Activated naive CD8-positive, alpha-beta T cell treated with anti-CD3 and anti-CD28 coated beads for 36 hours (primary cell): ENCODE data around the gene SMIM23. TPM values are rescaled to one million over a fixed set of nuclear protein-coding genes. Genes with fewer than 3 reads are reported as not detected.
"Not testable (repeated sequence)": the region's sequence is repeated elsewhere in the genome, so short reads cannot be mapped to it uniquely, and the experiment has no call there.

ENCODE experiments used
- DNase-seq: peaks from one replicate; pipeline ENCODE4 v3.0.0; 2021
- H3K27ac Mint-ChIP-seq: one replicate; pipeline ENCODE4 v1.8.0; 2022; ENCODE audit warnings: mild to moderate bottlenecking, moderate library complexity, mixed read lengths
- H3K27me3 Mint-ChIP-seq: one replicate; pipeline ENCODE4 v1.8.0; 2022; ENCODE audit warnings: mild to moderate bottlenecking, mixed read lengths
- H3K36me3 Mint-ChIP-seq: one replicate; pipeline ENCODE4 v1.8.0; 2021; ENCODE audit warnings: mild to moderate bottlenecking, mixed read lengths
- H3K4me1 Mint-ChIP-seq: one replicate; pipeline ENCODE4 v1.8.0; 2021; ENCODE audit warnings: mixed read lengths
- H3K4me3 Mint-ChIP-seq: one replicate; pipeline ENCODE4 v1.8.0; 2022; ENCODE audit warnings: mild to moderate bottlenecking, moderate library complexity, mixed read lengths
- H3K9me3 Mint-ChIP-seq: one replicate; pipeline ENCODE4 v1.8.0; 2022; ENCODE audit warnings: mixed read lengths
- total RNA-seq, 2 experiments: library from RNA; stranded (reverse); gene quantifications; one replicate each; pipeline ENCODE4 v1.2.3, GENCODE V29; 2021

Gene SMIM23
- total RNA-seq, 2 experiments from 2014 or later = not detected

GRCh38 chr5:171759777-171760176 is 25.8 kb upstream of the SMIM23 start:
- Mint-ChIP-seq H3K27me3 (peaks cover 5% of the 10 kb centered on the region), H3K9me3 (peaks cover 4% of the 10 kb centered on the region)

GRCh38 chr5:171762021-171762608 is 23.5 kb upstream of the SMIM23 start:
- no peak overlapping the region for H3K27ac Mint-ChIP-seq
- no peaks in the 10 kb centered on the region for H3K4me1 Mint-ChIP-seq

More at GRCh38 chr5:171759777-171760176, 25.8 kb upstream of the SMIM23 start:
- no peak for DNase-seq
- H3K36me3 Mint-ChIP-seq = no peaks in the 10 kb centered on the region
- H3K4me1 Mint-ChIP-seq = no peaks in the 10 kb centered on the region
- no peak overlapping the region for H3K27ac Mint-ChIP-seq
- H3K4me3 Mint-ChIP-seq = no peak overlapping the region

GRCh38 chr5:171762903-171763302 is 22.7 kb upstream of the SMIM23 start:
- Mint-ChIP-seq H3K36me3 (no peaks in the 10 kb centered on the region), H3K4me1 (no peaks in the 10 kb centered on the region), H3K9me3 (peaks cover 12% of the 10 kb centered on the region), H3K4me3 (no peak overlapping the region), H3K27me3 (peaks cover 9% of the 10 kb centered on the region), H3K27ac (no peak overlapping the region)
- no peak for DNase-seq

More at GRCh38 chr5:171762021-171762608, 23.5 kb upstream of the SMIM23 start:
- H3K27me3 Mint-ChIP-seq = peaks cover 9% of the 10 kb centered on the region
- H3K9me3 Mint-ChIP-seq = peaks cover 6% of the 10 kb centered on the region
- H3K4me3 Mint-ChIP-seq = no peak overlapping the region
- no peak for DNase-seq
- no peaks in the 10 kb centered on the region for H3K36me3 Mint-ChIP-seq

GRCh38 chr5:171764265-171764664 is 21.4 kb upstream of the SMIM23 start:
- H3K27ac Mint-ChIP-seq = no peak overlapping the region
- H3K36me3 Mint-ChIP-seq = no peaks in the 10 kb centered on the region
- DNase-seq = no peak
- H3K4me1 Mint-ChIP-seq = no peaks in the 10 kb centered on the region
- H3K4me3 Mint-ChIP-seq = no peak overlapping the region
- peaks cover 12% of the 10 kb centered on the region for H3K9me3 Mint-ChIP-seq
- peaks cover 9% of the 10 kb centered on the region for H3K27me3 Mint-ChIP-seq

- Mint-ChIP-seq H3K27me3 (peaks cover 13% of the 10 kb centered on the region), H3K4me3 (no peak overlapping the region), H3K36me3 (no peaks in the 10 kb centered on the region), H3K27ac (no peak overlapping the region), H3K4me1 (no peaks in the 10 kb centered on the region), H3K9me3 (peaks cover 8% of the 10 kb centered on the region)
- DNase-seq = no peak
Observed at GRCh38 chr5:171766875-171767274, 18.7 kb upstream of the SMIM23 start.

GRCh38 chr5:171770153-171770552 is 15.5 kb upstream of the SMIM23 start:
- peaks cover 4% of the 10 kb centered on the region for H3K27me3 Mint-ChIP-seq
- H3K4me3 Mint-ChIP-seq = no peak overlapping the region
- no peak overlapping the region for H3K27ac Mint-ChIP-seq
- DNase-seq = no peak
- H3K9me3 Mint-ChIP-seq = peaks cover 8% of the 10 kb centered on the region
- no peaks in the 10 kb centered on the region for H3K4me1 Mint-ChIP-seq
- no peaks in the 10 kb centered on the region for H3K36me3 Mint-ChIP-seq

GRCh38 chr5:171771856-171772255 is 13.8 kb upstream of the SMIM23 start:
- H3K4me3 Mint-ChIP-seq = no peak overlapping the region
- no peak overlapping the region for H3K27ac Mint-ChIP-seq
- H3K27me3 Mint-ChIP-seq = peaks cover 4% of the 10 kb centered on the region
- DNase-seq = no peak
- no peaks in the 10 kb centered on the region for H3K4me1 Mint-ChIP-seq
- peaks cover 8% of the 10 kb centered on the region for H3K9me3 Mint-ChIP-seq
- H3K36me3 Mint-ChIP-seq = no peaks in the 10 kb centered on the region

- Mint-ChIP-seq H3K4me1 (no peaks in the 10 kb centered on the region), H3K4me3 (no peak overlapping the region), H3K27ac (no peak overlapping the region), H3K27me3 (peaks cover 4% of the 10 kb centered on the region), H3K36me3 (no peaks in the 10 kb centered on the region), H3K9me3 (no peaks in the 10 kb centered on the region)
- no peak for DNase-seq
Observed at GRCh38 chr5:171773106-171773505, 12.5 kb upstream of the SMIM23 start.

GRCh38 chr5:171774418-171774817 is 11.2 kb upstream of the SMIM23 start:
- Mint-ChIP-seq H3K27ac (no peak overlapping the region), H3K27me3 (peaks cover 11% of the 10 kb centered on the region), H3K9me3 (no peaks in the 10 kb centered on the region), H3K4me1 (no peaks in the 10 kb centered on the region), H3K36me3 (no peaks in the 10 kb centered on the region), H3K4me3 (no peak overlapping the region)
- DNase-seq = no peak

GRCh38 chr5:171776213-171776612 is 9.4 kb upstream of the SMIM23 start:
- Mint-ChIP-seq H3K36me3 (no peaks in the 10 kb centered on the region), H3K27ac (no peak overlapping the region), H3K27me3 (peaks cover 15% of the 10 kb centered on the region), H3K4me1 (no peaks in the 10 kb centered on the region), H3K9me3 (no peaks in the 10 kb centered on the region), H3K4me3 (no peak overlapping the region)
- no peak for DNase-seq

GRCh38 chr5:171776770-171777759 is 8.6 kb upstream of the SMIM23 start:
- Mint-ChIP-seq H3K9me3 (no peaks in the 10 kb centered on the region), H3K4me3 (no peak overlapping the region), H3K4me1 (no peaks in the 10 kb centered on the region)

GRCh38 chr5:171781744-171782143 is 3.9 kb upstream of the SMIM23 start:
- H3K36me3 Mint-ChIP-seq, H3K4me3 Mint-ChIP-seq, DNase-seq, H3K4me1 Mint-ChIP-seq, H3K27ac Mint-ChIP-seq, H3K9me3 Mint-ChIP-seq: not testable (repeated sequence)
- H3K27me3 Mint-ChIP-seq = peaks cover 29% of the 10 kb centered on the region

More at GRCh38 chr5:171776770-171777759, 8.6 kb upstream of the SMIM23 start:
- no peak for DNase-seq
- Mint-ChIP-seq H3K27me3 (peaks cover 15% of the 10 kb centered on the region), H3K27ac (no peak overlapping the region), H3K36me3 (no peaks in the 10 kb centered on the region)

GRCh38 chr5:171782332-171782966 is 3.2 kb upstream of the SMIM23 start:
- no peak overlapping the region for H3K27ac Mint-ChIP-seq
- peaks cover 29% of the 10 kb centered on the region for H3K27me3 Mint-ChIP-seq

GRCh38 chr5:171783051-171783450 is 2.6 kb upstream of the SMIM23 start:
- Mint-ChIP-seq H3K36me3 (no peaks in the 10 kb centered on the region), H3K9me3 (no peaks in the 10 kb centered on the region), H3K4me3 (no peak overlapping the region), H3K27me3 (peaks cover 29% of the 10 kb centered on the region), H3K27ac (no peak overlapping the region), H3K4me1 (no peaks in the 10 kb centered on the region)
- DNase-seq = no peak

More at GRCh38 chr5:171782332-171782966, 3.2 kb upstream of the SMIM23 start:
- Mint-ChIP-seq H3K4me3 (no peak overlapping the region), H3K4me1 (no peaks in the 10 kb centered on the region), H3K36me3 (no peaks in the 10 kb centered on the region), H3K9me3 (no peaks in the 10 kb centered on the region)
- DNase-seq = no peak

- no peak overlapping the region for H3K4me3 Mint-ChIP-seq
- DNase-seq = no peak
- no peaks in the 10 kb centered on the region for H3K9me3 Mint-ChIP-seq
- H3K27ac Mint-ChIP-seq = no peak overlapping the region
- peaks cover 27% of the 10 kb centered on the region for H3K27me3 Mint-ChIP-seq
- H3K4me1 Mint-ChIP-seq = no peaks in the 10 kb centered on the region
- no peaks in the 10 kb centered on the region for H3K36me3 Mint-ChIP-seq
Observed at GRCh38 chr5:171789353-171789752, 3.7 kb downstream of the SMIM23 start.
